Endothelial cell of umbilical vein (primary cell): ENCODE measurements around the gene MGAT5. TPM values are rescaled to one million over a fixed set of nuclear protein-coding genes. Genes with fewer than 3 reads are reported as not detected.

Experiments used
- BruUV-seq: library from RNA; stranded (reverse); fragments of 400-500 nt; replicated peaks from 2 replicates; lab custom pipeline; 2021; lab: Mats Ljungman, UMichigan
- CTCF ChIA-PET: fragments of 300-600, 350-600 bp; sonication (Branson Sonifier 250); formaldehyde crosslinking; loops from one replicate; lab custom pipeline; 2021; ENCODE audit warnings: antibody characterized with exemption, inconsistent platforms; lab: Charles Lee
- POLR2A ChIA-PET: fragments of 300-600, 350-600 bp; sonication (Branson Sonifier 250); formaldehyde crosslinking; loops from one replicate; lab custom pipeline; 2021; ENCODE audit warnings: antibody characterized with exemption, inconsistent platforms; lab: Charles Lee
- DNase-seq: peaks from one replicate; pipeline ENCODE4 v3.0.0-alpha.2; 2011; ENCODE audit warnings: low read depth, low spot score
- FAIRE-seq: peaks from 2 replicates; lab custom pipeline; 2011; peaks lifted over from hg19 to GRCh38; lab: Jason Lieb, UNC
- H2AFZ ChIP-seq: 2 replicates; pipeline ENCODE4 v1.6.0; 2012; ENCODE audit warnings: low read depth, low read length, control low read depth, inconsistent platforms
- H3K27ac ChIP-seq: 2 replicates; pipeline ENCODE4 v1.5.1; 2011; ENCODE audit warnings: low read depth, mild to moderate bottlenecking, control low read depth, low read length, moderate library complexity; ENCODE audit not compliant: insufficient read depth
- H3K27me3 ChIP-seq, 2 experiments: 2 replicates each; pipeline versions ENCODE4 v1.6.0 to v1.6.1; 2011; ENCODE audit warnings: low read length in 2 of 2, mixed read lengths in 1 of 2; ENCODE audit not compliant: control insufficient read depth in 2 of 2, insufficient read depth in 2 of 2
- H3K36me3 ChIP-seq, 2 experiments: 2 replicates in 1 of 2; 3 replicates in 1 of 2; pipeline ENCODE4 v1.5.1; 2011; ENCODE audit warnings: low read length in 2 of 2, mild to moderate bottlenecking in 1 of 2, moderate library complexity in 1 of 2; ENCODE audit not compliant: control insufficient read depth in 2 of 2, insufficient read depth in 2 of 2; ENCODE audit errors: extremely low read depth in 1 of 2
- H3K4me1 ChIP-seq: 3 replicates; pipeline ENCODE4 v1.5.1; 2011; ENCODE audit warnings: mild to moderate bottlenecking, low read length; ENCODE audit not compliant: control insufficient read depth, insufficient read depth; ENCODE audit errors: extremely low read depth
- H3K4me2 ChIP-seq: 2 replicates; pipeline ENCODE4 v1.6.1; 2011; ENCODE audit warnings: low read length, control low read depth, mixed read lengths; ENCODE audit not compliant: insufficient read depth
- H3K4me3 ChIP-seq, 3 experiments: fragments of 200-600 bp in 1 of 3; sonication (generic), shearing (Covaris generic) in 1 of 3; replicated peaks in 1 of 3; 2 replicates each; pipeline ENCODE4 v1.5.1; 2011 to 2016; ENCODE audit warnings: control low read depth in 3 of 3, low read length in 3 of 3, mild to moderate bottlenecking in 2 of 3, inconsistent platforms in 1 of 3, low read depth in 1 of 3, moderate library complexity in 1 of 3; ENCODE audit not compliant: insufficient read depth in 1 of 3
- H3K79me2 ChIP-seq: 2 replicates; pipeline ENCODE4 v1.6.0; 2012; ENCODE audit warnings: low read length, inconsistent platforms; ENCODE audit not compliant: control insufficient read depth, insufficient read depth
- H3K9ac ChIP-seq: replicated peaks from 2 replicates; pipeline ENCODE3; 2011; ENCODE audit warnings: low read length, control low read depth; ENCODE audit not compliant: insufficient read depth; ENCODE audit errors: extremely low read depth
- H3K9me1 ChIP-seq: replicated peaks from 3 replicates; pipeline ENCODE4 v1.6.0; 2011; ENCODE audit warnings: mild to moderate bottlenecking, low read length; ENCODE audit not compliant: control insufficient read depth, insufficient read depth; ENCODE audit errors: extremely low read depth
- H3K9me3 ChIP-seq: replicated peaks from 2 replicates; pipeline ENCODE4 v1.5.1; 2012; ENCODE audit warnings: low read length, inconsistent platforms; ENCODE audit not compliant: control insufficient read depth, insufficient read depth
- H4K20me1 ChIP-seq: replicated peaks from 2 replicates; pipeline ENCODE3; 2011; ENCODE audit warnings: mild to moderate bottlenecking, low read length; ENCODE audit not compliant: control insufficient read depth, insufficient read depth; ENCODE audit errors: extremely low read depth
- CTCF ChIP-seq, 2 donors: IDR thresholded peaks; 1 replicate in 1 of 2; 2 replicates in 1 of 2; pipeline ENCODE4 v1.5.1; 2011; ENCODE audit warnings: low read length in 2 of 2, mild to moderate bottlenecking in 2 of 2, moderate library complexity in 2 of 2, control low read depth in 1 of 2, inconsistent platforms in 1 of 2, low read depth in 1 of 2; ENCODE audit not compliant: insufficient read depth in 1 of 2; ENCODE audit errors: extremely low read depth in 1 of 2
- EZH2 ChIP-seq: IDR thresholded peaks from 2 replicates; pipeline ENCODE4 v1.6.1; 2012; ENCODE audit warnings: borderline replicate concordance, low read depth, mild to moderate bottlenecking, moderate library complexity, low read length, inconsistent platforms; ENCODE audit not compliant: severe bottlenecking
- FOS ChIP-seq: IDR thresholded peaks from 2 replicates; pipeline ENCODE4 v1.6.1; 2011; ENCODE audit warnings: mild to moderate bottlenecking, low read length, moderate library complexity, borderline replicate concordance; ENCODE audit not compliant: insufficient read depth
- GATA2 ChIP-seq: IDR thresholded peaks from 2 replicates; pipeline ENCODE4 v1.7.0; 2011; ENCODE audit warnings: low read depth, mild to moderate bottlenecking, moderate library complexity, mixed read lengths, low read length; ENCODE audit not compliant: insufficient read length, insufficient read depth
- JUN ChIP-seq: IDR thresholded peaks from 2 replicates; pipeline ENCODE4 v1.6.1; 2011; ENCODE audit warnings: borderline replicate concordance, low read depth; ENCODE audit not compliant: insufficient read length, insufficient read depth
- MYC ChIP-seq: IDR thresholded peaks from one replicate; pipeline ENCODE4 v1.6.1; 2011; ENCODE audit warnings: mild to moderate bottlenecking, low read depth, low read length
- POLR2A ChIP-seq: IDR thresholded peaks from 2 replicates; pipeline ENCODE4 v1.6.1; 2012; ENCODE audit warnings: low read depth, mild to moderate bottlenecking, control low read depth, low read length
- POLR2AphosphoS5 ChIP-seq: IDR thresholded peaks from 2 replicates; pipeline ENCODE4 v1.6.1; 2012; ENCODE audit warnings: low read depth, mild to moderate bottlenecking, control low read depth, low read length, moderate library complexity; ENCODE audit not compliant: insufficient read depth
- dilution Hi-C: fragments of 300-500 bp; cut with MboI; formaldehyde crosslinking; loops from one replicate; pipeline ENCODE4 v1.15.0; 2019; ENCODE audit warnings: low sequenced_read_pairs; ENCODE audit not compliant: extremely low pct_ligation_motif_present
- intact Hi-C: fragments of 100-400 bp; cut with micrococcal nuclease; formaldehyde crosslinking; loops from one replicate; pipeline ENCODE4 v1.10.0; 2022
- polyA plus RNA-seq, 4 experiments: library from polyadenylated mRNA; depleted of rRNA in 3 of 4; stranded (reverse) in 3 of 4; unstranded in 1 of 4; fragments of >200 nt; gene quantifications; 2 replicates each; pipeline versions ENCODE4 v1.2.1 to v1.2.3, GENCODE V29; 2011 to 2012; ENCODE audit warnings: missing spikeins in 1 of 4
- total RNA-seq: library from RNA; stranded (reverse); gene quantifications from 2 replicates; pipeline ENCODE4 v1.2.3, GENCODE V29; 2021
- TF ChIP-seq, protein P1 (sequence below): IDR thresholded peaks from 2 replicates; pipeline ENCODE4 v1.6.1; 2011; ENCODE audit not compliant: insufficient read depth, insufficient read length

Gene MGAT5
- total and polyA plus RNA-seq, 2 donors (not counting 3 experiments of a cell fraction or from before 2014, with no cell fraction given), result 17.7 to 84.1 TPM

DNA sequence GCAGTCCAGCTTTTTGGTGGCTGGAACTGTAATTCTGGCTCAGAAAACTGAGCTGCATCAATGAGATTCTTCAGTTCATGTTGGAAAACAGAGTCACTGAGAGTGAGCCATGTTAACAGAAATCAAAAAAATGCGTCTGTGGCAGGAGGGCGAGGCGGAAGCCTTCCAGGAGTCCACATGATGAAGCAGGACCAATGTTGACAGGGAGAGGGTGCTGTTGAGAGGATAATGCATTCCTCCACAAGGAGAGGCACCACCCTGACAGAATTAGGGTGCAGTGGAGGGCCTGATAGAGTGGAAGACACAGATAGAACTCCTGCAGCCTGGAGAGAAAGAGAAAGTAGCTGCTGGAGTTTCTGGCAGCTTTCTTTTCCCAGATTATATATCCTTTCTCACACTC lies 111.5 kb downstream of the MGAT5 start:
- no peaks in the 10 kb centered on the region for H3K79me2 ChIP-seq
- H3K4me2 ChIP-seq, result no peak overlapping the region
- DNase-seq (no peak), FAIRE-seq (no peak)
- no peaks in the 10 kb centered on the region for H3K27me3 ChIP-seq
- no peaks in the 10 kb centered on the region for H3K36me3 ChIP-seq
- H3K9me3 ChIP-seq, result no peaks in the 10 kb centered on the region
- BruUV-seq, result no TSS peak
- ChIA-PET CTCF (interaction anchor here (1.2 to 2.5 kb wide), 4 partner anchors 7 to 247 kb away, joined by 3 to 13 read pairs (median 6); no protein-coding TSS in a partner anchor), POLR2A (interaction anchor here (0.6 kb wide), 1 partner anchor 586 kb away, joined by 3 read pairs; no protein-coding TSS in a partner anchor)
- no peaks in the 10 kb centered on the region for H4K20me1 ChIP-seq
- H2AFZ ChIP-seq, result no peak overlapping the region
- intact Hi-C loops (no loop called here), dilution Hi-C loops (no loop called here)
- TF ChIP-seq POLR2AphosphoS5 (no peak), EZH2 (no peak), POLR2A (no peak), JUN (no peak), GATA2 (no peak), CTCF (IDR thresholded peaks at IDR 0.05; ENCODE audit: extremely low read depth in 1 of 2, insufficient read depth in 1 of 2, low read depth in 1 of 2, low read length in 2 of 2) (no peak), FOS (no peak), MYC (no peak)
- TF ChIP-seq, protein P1, sequence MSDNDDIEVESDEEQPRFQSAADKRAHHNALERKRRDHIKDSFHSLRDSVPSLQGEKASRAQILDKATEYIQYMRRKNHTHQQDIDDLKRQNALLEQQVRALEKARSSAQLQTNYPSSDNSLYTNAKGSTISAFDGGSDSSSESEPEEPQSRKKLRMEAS, result no peak
- H3K9me1 ChIP-seq, result no peaks in the 10 kb centered on the region
- no peak overlapping the region for H3K27ac ChIP-seq
- H3K9ac ChIP-seq, result no peak overlapping the region
- peaks cover 3% of the 10 kb centered on the region for H3K4me1 ChIP-seq
- H3K4me3 ChIP-seq, result no peak overlapping the region
